A549 (cell line): ENCODE data around the gene RNMT.

ENCODE experiments used
- CTCF ChIP-seq: fragments of >200 bp; sonication (Bioruptor Twin); formaldehyde crosslinking; IDR thresholded peaks from 3 replicates; pipeline ENCODE4 v1.5.1; 2016
- KDM1A ChIP-seq: fragments of 200-600 bp; sonication (generic); IDR thresholded peaks from 2 replicates; pipeline ENCODE4 v1.6.1; 2016; ENCODE audit warnings: low read depth, mild to moderate bottlenecking
- POLR2A ChIP-seq: IDR thresholded peaks from 2 replicates; pipeline ENCODE4 v1.6.1; 2012; ENCODE audit warnings: mild to moderate bottlenecking, low read length
- RAD21 ChIP-seq, 2 experiments: fragments of >200 bp in 1 of 2; sonication (Bioruptor Twin) in 1 of 2; formaldehyde crosslinking in 1 of 2; IDR thresholded peaks in 1 of 2; conservative IDR thresholded peaks in 1 of 2; 2 replicates in 1 of 2; 3 replicates in 1 of 2; pipeline ENCODE4 v1.6.1; 2012 to 2018; ENCODE audit warnings: inconsistent platforms in 1 of 2
- RCOR1 ChIP-seq: fragments of 150-350 bp; IDR thresholded peaks from 2 replicates; pipeline ENCODE4 v1.6.1; 2014; ENCODE audit warnings: antibody characterized with exemption, low read length, low read depth
- RFX5 ChIP-seq: fragments of 450-650 bp; IDR thresholded peaks from 2 replicates; pipeline ENCODE4 v1.7.1; 2014; ENCODE audit warnings: antibody characterized with exemption, mild to moderate bottlenecking, moderate library complexity

- TF ChIP-seq CTCF: no peak
- TF ChIP-seq RAD21 (conservative IDR thresholded peaks at IDR 0.05 in 1 of 2, IDR thresholded peaks at IDR 0.05 in 1 of 2): no peak
- no peak for TF ChIP-seq POLR2A
- no peak for TF ChIP-seq RFX5
- no peak for TF ChIP-seq KDM1A
- TF ChIP-seq RCOR1: no peak
Observed at GRCh38 chr18:13808294-13809042, 82.0 kb downstream of the RNMT start.
